Measurements from ENCODE around the gene N4BP2. TPM values are rescaled to one million over a fixed set of nuclear protein-coding genes. Genes with fewer than 3 reads are reported as not detected.

The N4BP2 gene
- polyA plus RNA-seq, 1 experiment, result 5.7 TPM

DNA sequence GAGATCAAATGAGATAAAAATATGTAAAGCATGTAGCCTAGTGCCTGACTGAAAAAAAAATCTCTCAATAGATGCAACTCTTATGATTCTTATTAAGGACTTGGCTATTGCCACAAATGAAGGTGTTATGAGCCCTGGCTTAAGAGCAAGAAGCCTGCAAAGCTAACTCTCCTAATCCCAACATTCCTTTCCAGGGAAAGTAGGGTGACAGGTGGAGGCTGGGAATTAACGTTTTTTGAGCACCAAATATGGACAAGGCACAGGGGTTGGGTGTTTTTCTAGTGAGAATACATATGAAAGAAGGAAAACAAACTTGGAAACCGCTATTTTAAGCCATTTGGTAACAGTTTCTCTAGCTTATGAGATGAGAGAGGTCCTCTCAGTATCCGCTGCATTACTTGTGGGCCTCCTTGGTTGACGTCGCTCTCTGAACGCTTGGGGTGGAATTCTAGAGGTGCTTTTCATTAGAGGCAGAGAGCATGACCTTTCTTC, 142.6 kb downstream of the N4BP2 start:
- TF ChIP-seq, protein P1, sequence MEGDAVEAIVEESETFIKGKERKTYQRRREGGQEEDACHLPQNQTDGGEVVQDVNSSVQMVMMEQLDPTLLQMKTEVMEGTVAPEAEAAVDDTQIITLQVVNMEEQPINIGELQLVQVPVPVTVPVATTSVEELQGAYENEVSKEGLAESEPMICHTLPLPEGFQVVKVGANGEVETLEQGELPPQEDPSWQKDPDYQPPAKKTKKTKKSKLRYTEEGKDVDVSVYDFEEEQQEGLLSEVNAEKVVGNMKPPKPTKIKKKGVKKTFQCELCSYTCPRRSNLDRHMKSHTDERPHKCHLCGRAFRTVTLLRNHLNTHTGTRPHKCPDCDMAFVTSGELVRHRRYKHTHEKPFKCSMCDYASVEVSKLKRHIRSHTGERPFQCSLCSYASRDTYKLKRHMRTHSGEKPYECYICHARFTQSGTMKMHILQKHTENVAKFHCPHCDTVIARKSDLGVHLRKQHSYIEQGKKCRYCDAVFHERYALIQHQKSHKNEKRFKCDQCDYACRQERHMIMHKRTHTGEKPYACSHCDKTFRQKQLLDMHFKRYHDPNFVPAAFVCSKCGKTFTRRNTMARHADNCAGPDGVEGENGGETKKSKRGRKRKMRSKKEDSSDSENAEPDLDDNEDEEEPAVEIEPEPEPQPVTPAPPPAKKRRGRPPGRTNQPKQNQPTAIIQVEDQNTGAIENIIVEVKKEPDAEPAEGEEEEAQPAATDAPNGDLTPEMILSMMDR (IDR thresholded peaks at IDR 0.05; ENCODE audit: low read depth, low read length), result no peak
- Histone ChIP-seq H3K27me3 (ENCODE audit: control insufficient read depth, insufficient read depth, low read length) (no peaks in the 10 kb centered on the region), H3K9me3 (ENCODE audit: control insufficient read depth, insufficient read depth, low read length) (no peaks in the 10 kb centered on the region), H3K4me3 (ENCODE audit: low read depth, low read length) (no peak overlapping the region), H3K27ac (ENCODE audit: low read depth, low read length) (no peak overlapping the region)
- POLR2A ChIA-PET, result no interaction called here
- no peak for DNase-seq (ENCODE audit: low read depth, low spot score)
- CTCF ChIA-PET, result no interaction called here

DNA sequence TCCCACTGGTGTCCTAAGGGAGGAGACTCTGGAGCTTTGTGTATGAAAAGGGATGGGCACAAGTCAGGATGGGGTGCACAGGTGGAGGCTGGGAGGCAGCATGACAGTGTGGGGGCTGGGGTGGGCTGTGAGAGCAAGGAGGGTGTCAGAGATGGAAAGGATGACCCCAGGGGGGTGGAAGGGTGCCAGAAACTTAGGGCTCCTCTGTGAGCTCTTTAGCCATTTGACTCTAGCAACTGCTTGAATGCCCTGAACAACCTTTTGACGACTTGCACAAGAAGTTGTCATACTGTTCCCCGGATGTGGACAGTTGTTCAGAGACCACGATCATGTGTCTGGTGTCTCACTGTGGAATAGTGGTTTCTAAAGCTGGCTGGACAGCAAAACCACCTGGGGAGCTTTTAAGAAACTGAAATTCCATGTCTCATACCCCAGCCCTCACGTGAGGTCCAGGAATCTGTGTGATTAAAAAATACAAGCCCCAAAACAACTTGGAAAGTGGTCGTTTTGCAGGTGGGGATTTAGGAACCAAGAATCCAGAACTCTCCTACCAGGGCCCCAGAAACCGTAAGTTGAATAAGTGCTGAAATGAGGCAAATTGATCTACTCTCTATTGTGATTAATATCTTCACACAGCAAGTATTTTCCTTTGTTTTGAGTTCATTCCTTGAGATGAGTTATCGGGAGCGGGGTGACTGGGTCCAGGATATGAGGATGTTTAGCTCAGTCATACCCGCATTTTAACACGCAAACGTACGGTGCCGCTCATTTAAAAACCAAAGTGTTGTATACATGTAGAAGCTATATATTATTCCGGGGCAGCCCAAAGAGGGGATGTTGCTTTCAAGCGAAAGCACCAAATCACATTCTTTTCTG, 143.6 kb downstream of the N4BP2 start:
- POLR2A ChIA-PET, result no interaction called here
- no peak overlapping the region for H3K4me3 ChIP-seq (ENCODE audit: low read depth, low read length)
- CTCF ChIA-PET, result no interaction called here
- no peak for DNase-seq (ENCODE audit: low read depth, low spot score)
- TF ChIP-seq, protein P1 (IDR thresholded peaks at IDR 0.05; ENCODE audit: low read depth, low read length), result no peak
- no peaks in the 10 kb centered on the region for H3K27me3 ChIP-seq (ENCODE audit: control insufficient read depth, insufficient read depth, low read length)
- no peaks in the 10 kb centered on the region for H3K9me3 ChIP-seq (ENCODE audit: control insufficient read depth, insufficient read depth, low read length)
- peak overlapping the region; percentile 49 for H3K27ac ChIP-seq (ENCODE audit: low read depth, low read length)

DNA sequence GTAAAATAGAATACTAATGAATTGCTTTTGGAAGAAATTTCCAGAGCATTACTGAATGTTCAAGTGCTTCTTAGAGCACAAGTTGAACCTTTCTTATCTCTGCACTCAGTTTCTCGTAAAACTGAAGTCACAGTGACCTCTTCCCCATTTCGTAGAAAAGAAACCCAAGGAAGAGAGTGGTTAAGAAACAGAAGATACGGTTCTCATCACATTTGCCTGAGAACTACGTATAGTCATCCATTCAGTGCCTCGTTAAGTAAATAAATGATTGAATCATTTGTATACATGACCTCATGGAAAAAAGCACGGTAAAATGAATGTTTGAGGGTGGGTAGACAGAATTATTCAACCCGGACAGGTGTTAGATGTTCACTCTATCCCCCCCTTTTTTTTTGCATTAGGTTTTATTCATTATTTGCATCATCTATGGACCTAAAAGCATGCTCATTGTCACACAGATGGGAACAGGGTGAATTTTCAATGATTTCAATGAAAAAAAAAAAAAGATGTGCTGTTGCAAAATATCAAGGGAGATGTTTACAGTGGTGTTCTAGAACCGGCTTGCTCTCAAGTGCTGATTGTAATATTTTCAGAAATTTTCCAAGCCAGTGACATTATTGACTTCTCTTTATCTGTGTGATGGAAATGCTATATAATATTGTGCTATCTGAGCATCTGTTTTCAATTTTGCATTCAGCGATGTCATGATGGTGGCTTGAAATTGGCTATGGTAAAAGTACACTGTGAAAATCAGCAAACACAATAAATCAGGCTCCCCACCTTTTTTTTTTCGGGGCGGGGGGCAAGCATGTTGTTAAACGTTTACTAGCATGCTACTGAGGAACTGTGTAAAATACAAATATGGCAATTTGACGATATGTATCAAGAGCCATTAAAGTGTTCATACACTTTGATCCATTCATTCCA, 144.5 kb downstream of the N4BP2 start:
- peak overlapping the region; percentile 49 for H3K27ac ChIP-seq (ENCODE audit: low read depth, low read length)
- peak; percentile 63 for DNase-seq (ENCODE audit: low read depth, low spot score)
- POLR2A ChIA-PET, result no interaction called here
- CTCF ChIA-PET, result no interaction called here
- H3K27me3 ChIP-seq (ENCODE audit: control insufficient read depth, insufficient read depth, low read length), result no peaks in the 10 kb centered on the region
- H3K9me3 ChIP-seq (ENCODE audit: control insufficient read depth, insufficient read depth, low read length), result no peaks in the 10 kb centered on the region
- no peak overlapping the region for H3K4me3 ChIP-seq (ENCODE audit: low read depth, low read length)
- TF ChIP-seq, protein P1 (IDR thresholded peaks at IDR 0.05; ENCODE audit: low read depth, low read length), result no peak

DNA sequence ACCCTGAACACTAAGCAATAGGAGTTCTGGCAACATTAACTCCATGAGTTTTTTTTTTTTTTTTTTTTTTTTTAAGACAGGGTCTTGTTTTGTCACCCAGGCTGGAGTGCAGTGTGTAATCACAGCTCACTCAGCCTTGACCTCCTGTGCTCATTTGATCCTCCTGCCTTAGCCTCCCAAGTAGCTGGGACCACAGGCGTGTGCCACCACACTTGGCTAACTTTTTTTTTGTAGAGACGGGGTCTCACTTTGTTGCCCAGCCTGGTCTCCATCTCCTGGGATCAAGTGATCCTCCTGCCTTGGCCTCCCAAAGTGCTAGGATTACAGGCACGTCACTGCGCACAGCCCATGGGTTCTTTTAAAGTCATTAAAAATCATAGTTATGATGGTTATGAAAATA, 145.2 kb downstream of the N4BP2 start:
- no peaks in the 10 kb centered on the region for H3K9me3 ChIP-seq (ENCODE audit: control insufficient read depth, insufficient read depth, low read length)
- TF ChIP-seq, protein P1 (IDR thresholded peaks at IDR 0.05; ENCODE audit: low read depth, low read length), result no peak
- no peaks in the 10 kb centered on the region for H3K27me3 ChIP-seq (ENCODE audit: control insufficient read depth, insufficient read depth, low read length)
- ChIA-PET POLR2A (no interaction called here), CTCF (no interaction called here)
- no peak for DNase-seq (ENCODE audit: low read depth, low spot score)
- H3K4me3 ChIP-seq (ENCODE audit: low read depth, low read length), result no peak overlapping the region
- no peak overlapping the region for H3K27ac ChIP-seq (ENCODE audit: low read depth, low read length)

Measured in AG04450 (cell line).